Measurements from ENCODE around the gene ZBTB3. TPM values are rescaled to one million over a fixed set of nuclear protein-coding genes. Genes with fewer than 3 reads are reported as not detected.

The ZBTB3 gene
- total and polyA plus RNA-seq, 9 of the 15 experiments (the other 6 are each of a cell fraction or from before 2014, with no cell fraction given) = 1.9 to 10.0 (median 4.9) TPM

DNA sequence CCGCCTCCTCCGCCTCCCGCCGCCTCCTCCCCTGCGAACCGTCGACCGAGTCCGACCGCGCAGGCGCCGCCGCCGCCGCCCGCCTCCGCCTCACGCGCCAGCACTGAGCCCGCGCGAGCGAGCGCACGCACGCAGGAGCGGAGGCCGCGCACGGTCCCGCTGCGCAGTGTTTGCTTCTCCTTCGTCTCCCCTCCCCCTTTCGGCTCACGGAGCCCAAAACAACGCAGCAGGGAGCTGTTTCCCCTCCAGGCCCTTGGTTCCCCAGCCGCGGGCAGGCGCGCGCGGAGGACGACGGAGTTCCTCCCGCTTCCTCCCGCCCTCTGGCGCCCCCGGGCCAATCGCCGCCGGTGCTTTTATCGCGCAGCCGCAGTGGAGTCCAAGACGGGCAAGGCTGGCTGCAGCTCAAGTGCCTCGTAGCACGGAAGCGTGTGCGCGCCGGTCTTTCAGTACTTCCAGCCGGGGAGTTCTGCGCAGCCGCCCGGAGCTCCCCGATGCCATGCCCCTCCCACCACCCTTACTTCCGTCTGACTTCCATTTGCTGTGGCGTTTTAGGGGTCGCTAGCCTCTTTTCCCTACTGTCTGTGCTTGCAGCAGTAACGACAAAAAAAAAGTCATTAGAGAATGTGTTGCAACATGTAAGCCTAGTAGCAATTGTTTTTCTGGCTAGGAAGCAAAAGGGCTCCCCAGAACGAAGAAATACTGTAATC is 26.6 kb downstream of the ZBTB3 start, which contains the start of gene HNRNPUL2 (continued):
- TF ChIP-seq, protein P1, sequence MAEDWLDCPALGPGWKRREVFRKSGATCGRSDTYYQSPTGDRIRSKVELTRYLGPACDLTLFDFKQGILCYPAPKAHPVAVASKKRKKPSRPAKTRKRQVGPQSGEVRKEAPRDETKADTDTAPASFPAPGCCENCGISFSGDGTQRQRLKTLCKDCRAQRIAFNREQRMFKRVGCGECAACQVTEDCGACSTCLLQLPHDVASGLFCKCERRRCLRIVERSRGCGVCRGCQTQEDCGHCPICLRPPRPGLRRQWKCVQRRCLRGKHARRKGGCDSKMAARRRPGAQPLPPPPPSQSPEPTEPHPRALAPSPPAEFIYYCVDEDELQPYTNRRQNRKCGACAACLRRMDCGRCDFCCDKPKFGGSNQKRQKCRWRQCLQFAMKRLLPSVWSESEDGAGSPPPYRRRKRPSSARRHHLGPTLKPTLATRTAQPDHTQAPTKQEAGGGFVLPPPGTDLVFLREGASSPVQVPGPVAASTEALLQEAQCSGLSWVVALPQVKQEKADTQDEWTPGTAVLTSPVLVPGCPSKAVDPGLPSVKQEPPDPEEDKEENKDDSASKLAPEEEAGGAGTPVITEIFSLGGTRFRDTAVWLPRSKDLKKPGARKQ (CRISPR knock-in tag; IDR thresholded peaks at IDR 0.05) = no peak
- TF ChIP-seq, protein P2, sequence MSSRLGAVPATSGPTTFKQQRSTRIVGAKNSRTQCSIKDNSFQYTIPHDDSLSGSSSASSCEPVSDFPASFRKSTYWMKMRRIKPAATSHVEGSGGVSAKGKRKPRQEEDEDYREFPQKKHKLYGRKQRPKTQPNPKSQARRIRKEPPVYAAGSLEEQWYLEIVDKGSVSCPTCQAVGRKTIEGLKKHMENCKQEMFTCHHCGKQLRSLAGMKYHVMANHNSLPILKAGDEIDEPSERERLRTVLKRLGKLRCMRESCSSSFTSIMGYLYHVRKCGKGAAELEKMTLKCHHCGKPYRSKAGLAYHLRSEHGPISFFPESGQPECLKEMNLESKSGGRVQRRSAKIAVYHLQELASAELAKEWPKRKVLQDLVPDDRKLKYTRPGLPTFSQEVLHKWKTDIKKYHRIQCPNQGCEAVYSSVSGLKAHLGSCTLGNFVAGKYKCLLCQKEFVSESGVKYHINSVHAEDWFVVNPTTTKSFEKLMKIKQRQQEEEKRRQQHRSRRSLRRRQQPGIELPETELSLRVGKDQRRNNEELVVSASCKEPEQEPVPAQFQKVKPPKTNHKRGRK (tag; IDR thresholded peaks at IDR 0.05) = no peak
- TF ChIP-seq ZSCAN32 (CRISPR knock-in tag; IDR thresholded peaks at IDR 0.05) = no peak
- no peak for TF ChIP-seq POLR3G (IDR thresholded peaks at IDR 0.05; ENCODE audit: extremely low read depth, insufficient read length, insufficient replicate concordance)
- no peak for TF ChIP-seq GTF3C2 (IDR thresholded peaks at IDR 0.05; ENCODE audit: borderline replicate concordance, extremely low read depth, insufficient read length)
- TF ChIP-seq, protein P3, sequence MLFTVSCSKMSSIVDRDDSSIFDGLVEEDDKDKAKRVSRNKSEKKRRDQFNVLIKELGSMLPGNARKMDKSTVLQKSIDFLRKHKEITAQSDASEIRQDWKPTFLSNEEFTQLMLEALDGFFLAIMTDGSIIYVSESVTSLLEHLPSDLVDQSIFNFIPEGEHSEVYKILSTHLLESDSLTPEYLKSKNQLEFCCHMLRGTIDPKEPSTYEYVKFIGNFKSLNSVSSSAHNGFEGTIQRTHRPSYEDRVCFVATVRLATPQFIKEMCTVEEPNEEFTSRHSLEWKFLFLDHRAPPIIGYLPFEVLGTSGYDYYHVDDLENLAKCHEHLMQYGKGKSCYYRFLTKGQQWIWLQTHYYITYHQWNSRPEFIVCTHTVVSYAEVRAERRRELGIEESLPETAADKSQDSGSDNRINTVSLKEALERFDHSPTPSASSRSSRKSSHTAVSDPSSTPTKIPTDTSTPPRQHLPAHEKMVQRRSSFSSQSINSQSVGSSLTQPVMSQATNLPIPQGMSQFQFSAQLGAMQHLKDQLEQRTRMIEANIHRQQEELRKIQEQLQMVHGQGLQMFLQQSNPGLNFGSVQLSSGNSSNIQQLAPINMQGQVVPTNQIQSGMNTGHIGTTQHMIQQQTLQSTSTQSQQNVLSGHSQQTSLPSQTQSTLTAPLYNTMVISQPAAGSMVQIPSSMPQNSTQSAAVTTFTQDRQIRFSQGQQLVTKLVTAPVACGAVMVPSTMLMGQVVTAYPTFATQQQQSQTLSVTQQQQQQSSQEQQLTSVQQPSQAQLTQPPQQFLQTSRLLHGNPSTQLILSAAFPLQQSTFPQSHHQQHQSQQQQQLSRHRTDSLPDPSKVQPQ (CRISPR knock-in tag; IDR thresholded peaks at IDR 0.05; ENCODE audit: borderline replicate concordance) = no peak
- TF ChIP-seq JUND (IDR thresholded peaks at IDR 0.05; ENCODE audit: borderline replicate concordance, low read depth, low read length) = peak; percentile 28
- TF ChIP-seq JUND (tag; IDR thresholded peaks at IDR 0.05; ENCODE audit: borderline replicate concordance, low read depth, low read length) = no peak
- TF ChIP-seq ZZZ3 (IDR thresholded peaks at IDR 0.05) = no peak
- no peak for TF ChIP-seq SMARCB1 (IDR thresholded peaks at IDR 0.05; ENCODE audit: insufficient read length, low read depth)
- no peak for TF ChIP-seq MTF1 (CRISPR knock-in tag; IDR thresholded peaks at IDR 0.05; ENCODE audit: borderline replicate concordance)
- peak; percentile 55; the same call in 1 of the 2 replicates for TF ChIP-seq EGR1 (conservative IDR thresholded peaks at IDR 0.05)
- no peak for TF ChIP-seq SNIP1 (IDR thresholded peaks at IDR 0.05; ENCODE audit: low read depth)
- no peak; the same call in 1 of the 2 replicates for TF ChIP-seq MED1 (CRISPR knock-in tag; IDR thresholded peaks at IDR 0.05; ENCODE audit: borderline replicate concordance)
- no peak for TF ChIP-seq ZKSCAN1 (IDR thresholded peaks at IDR 0.05; ENCODE audit: low read depth, low read length)
- TF ChIP-seq IRF1 (CRISPR knock-in tag; IDR thresholded peaks at IDR 0.05; ENCODE audit: borderline replicate concordance) = no peak

Measured in K562 (cell line).